Liver (tissue), 9 donors: ENCODE data around the gene CAMSAP1. TPM values are rescaled to one million over a fixed set of nuclear protein-coding genes. Genes with fewer than 3 reads are reported as not detected.

Experiments used
- DNase-seq: peaks from one replicate; pipeline ENCODE4 v3.0.0-alpha.2; 2017; ENCODE audit warnings: low spot score
- H3K27ac ChIP-seq, 2 donors: one replicate each; pipeline ENCODE4 v1.7.0; 2013; ENCODE audit warnings: inconsistent platforms in 2 of 2, low read length in 2 of 2, control low read depth in 1 of 2, low read depth in 1 of 2, mild to moderate bottlenecking in 1 of 2
- H3K27me3 ChIP-seq, 4 donors: one replicate each; pipeline versions ENCODE4 v1.6.1 to v1.7.0; 2013; ENCODE audit warnings: low read length in 3 of 4, inconsistent platforms in 1 of 4, mild to moderate bottlenecking in 1 of 4, moderate library complexity in 1 of 4; ENCODE audit not compliant: control insufficient read depth in 4 of 4, insufficient read depth in 4 of 4
- H3K36me3 ChIP-seq, 4 donors: one replicate each; pipeline versions ENCODE4 v1.6.1 to v1.7.0; 2013; ENCODE audit warnings: low read length in 3 of 4, mild to moderate bottlenecking in 3 of 4, low read depth in 1 of 4, moderate library complexity in 1 of 4; ENCODE audit not compliant: control insufficient read depth in 4 of 4, insufficient read depth in 3 of 4
- H3K4me1 ChIP-seq, 4 donors: one replicate each; pipeline versions ENCODE4 v1.6.1 to v1.7.0; 2013; ENCODE audit warnings: low read length in 3 of 4, mild to moderate bottlenecking in 3 of 4, moderate library complexity in 1 of 4; ENCODE audit not compliant: control insufficient read depth in 4 of 4, insufficient read depth in 4 of 4
- H3K4me3 ChIP-seq, 3 donors: one replicate each; pipeline versions ENCODE4 v1.6.1 to v1.7.0; 2013; ENCODE audit warnings: low read length in 3 of 3, control low read depth in 1 of 3, low read depth in 1 of 3, mild to moderate bottlenecking in 1 of 3
- H3K9ac ChIP-seq, 2 donors: one replicate each; pipeline ENCODE4 v1.7.0; 2013; ENCODE audit warnings: low read length in 2 of 2, mild to moderate bottlenecking in 2 of 2, moderate library complexity in 2 of 2, control low read depth in 1 of 2, low read depth in 1 of 2
- H3K9me3 ChIP-seq, 4 donors: one replicate each; pipeline versions ENCODE4 v1.6.1 to v1.7.0; 2013; ENCODE audit warnings: low read length in 3 of 4; ENCODE audit not compliant: control insufficient read depth in 4 of 4
- EGR1 ChIP-seq, 2 donors: IDR thresholded peaks; 2 replicates each; pipeline ENCODE4 v1.6.1; 2016 to 2018; ENCODE audit warnings: antibody characterized with exemption in 2 of 2, low read depth in 2 of 2
- FOXA1 ChIP-seq: IDR thresholded peaks from 2 replicates; pipeline ENCODE4 v1.6.1; 2016; ENCODE audit warnings: antibody characterized with exemption
- FOXA2 ChIP-seq: IDR thresholded peaks from 2 replicates; pipeline ENCODE4 v1.6.1; 2016; ENCODE audit warnings: antibody characterized with exemption
- GABPA ChIP-seq, 2 donors: IDR thresholded peaks in 1 of 2; conservative IDR thresholded peaks in 1 of 2; 2 replicates each; pipeline ENCODE4 v1.6.1; 2016; ENCODE audit warnings: antibody characterized with exemption in 2 of 2, mild to moderate bottlenecking in 1 of 2, moderate library complexity in 1 of 2
- HNF4A ChIP-seq, 2 donors: conservative IDR thresholded peaks; 2 replicates each; pipeline ENCODE4 v1.6.1; 2016; ENCODE audit warnings: antibody characterized with exemption in 2 of 2, mild to moderate bottlenecking in 2 of 2
- HNF4G ChIP-seq: IDR thresholded peaks from 2 replicates; pipeline ENCODE4 v1.6.1; 2016; ENCODE audit warnings: antibody characterized with exemption
- JUND ChIP-seq, 2 donors: IDR thresholded peaks; 2 replicates each; pipeline ENCODE4 v1.6.1; 2016; ENCODE audit warnings: antibody characterized with exemption in 2 of 2
- RAD21 ChIP-seq, 2 donors: IDR thresholded peaks; 2 replicates each; pipeline ENCODE4 v1.6.1; 2016; ENCODE audit warnings: antibody characterized with exemption in 2 of 2, mild to moderate bottlenecking in 2 of 2
- SP1 ChIP-seq: IDR thresholded peaks from 2 replicates; pipeline ENCODE4 v1.6.1; 2018; ENCODE audit warnings: antibody characterized with exemption, mild to moderate bottlenecking
- TAF1 ChIP-seq: conservative IDR thresholded peaks from 2 replicates; pipeline ENCODE4 v1.6.1; 2016; ENCODE audit warnings: antibody characterized with exemption, mild to moderate bottlenecking
- YY1 ChIP-seq: IDR thresholded peaks from 2 replicates; pipeline ENCODE4 v1.6.1; 2016; ENCODE audit warnings: antibody characterized with exemption, mild to moderate bottlenecking
- WGBS: extraction: QIAGEN DNeasy Blood & Tissue Kit; methylation state at CpG from one replicate; pipeline ENCODE4 v1.1.7; 2013; 5-methylcytosine and 5-hydroxymethylcytosine counted together
- polyA plus RNA-seq, 2 donors: library from polyadenylated mRNA; stranded (reverse) in 1 of 2; unstranded in 1 of 2; fragments of 200-250 nt in 1 of 2; fragments of >200 nt in 1 of 2; fragmentation: Nextera tagmentation in 1 of 2; extraction: Ambion mirVana in 1 of 2; gene quantifications; one replicate each; pipeline versions ENCODE4 v1.2.1 to v1.2.3, GENCODE V29; 2013 to 2015
- total RNA-seq, 2 donors: library from RNA; depleted of rRNA; stranded (reverse); fragments of >200 nt; gene quantifications; one replicate each; pipeline ENCODE4 v1.2.3, GENCODE V29; 2014
- TF ChIP-seq, protein P1 (sequence below): IDR thresholded peaks from 2 replicates; pipeline ENCODE4 v1.6.1; 2016; ENCODE audit warnings: antibody characterized with exemption
- TF ChIP-seq, protein P2 (sequence below): IDR thresholded peaks from 2 replicates; pipeline ENCODE4 v1.6.1; 2016; ENCODE audit warnings: antibody characterized with exemption
- donor health status: healthy.
- donor health status: healthy.
- donor health status: healthy.
- donor health status: healthy.
- donor health status: healthy.

CAMSAP1 gene
- total and polyA plus RNA-seq, 4 donors, result 0.97 to 6.4 (median 5.1) TPM

DNA sequence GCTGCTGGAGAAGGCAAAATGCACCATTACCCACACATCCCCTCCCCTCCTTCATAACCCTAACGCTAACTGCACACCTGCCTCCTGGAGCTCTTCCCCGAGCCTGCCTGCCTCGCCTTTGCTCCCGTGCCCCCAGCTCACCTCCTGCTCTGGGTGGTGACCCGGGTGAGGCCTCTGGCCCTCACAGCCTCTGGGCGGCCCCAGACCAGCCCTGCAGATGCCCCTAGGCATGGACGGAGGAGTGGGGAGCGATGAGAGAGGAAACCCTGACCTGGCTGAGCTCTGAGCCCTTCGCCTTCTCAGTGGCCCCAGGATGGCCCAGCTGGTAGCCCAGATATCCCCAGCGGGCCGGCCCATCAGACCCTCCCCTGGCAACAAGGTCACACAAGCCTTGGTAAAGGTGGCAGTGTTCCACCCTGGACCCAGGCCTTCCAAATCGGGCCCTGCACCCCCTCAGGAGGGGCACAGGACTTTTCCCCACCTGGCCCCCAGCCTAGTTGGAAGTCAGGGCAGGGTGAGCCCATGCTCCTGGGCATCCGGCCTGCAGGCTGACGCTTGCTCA is 14.5 kb upstream of the CAMSAP1 start:
- Histone ChIP-seq H3K4me1 (no peaks in the 10 kb centered on the region), H3K4me3 (no peak overlapping the region), H3K27ac (no peak overlapping the region), H3K27me3 (no peaks in the 10 kb centered on the region), H3K36me3 (peaks cover 0 to 4% (median under 1%) of the 10 kb centered on the region in 4 donors), H3K9me3 (peaks cover 9 to 13% (median 12%) of the 10 kb centered on the region in 4 donors), H3K9ac (no peak overlapping the region)
- DNase-seq, result no peak
- WGBS, result 88% methylated on average over 14 of the region's 14 CpGs
- TF ChIP-seq, protein P1, sequence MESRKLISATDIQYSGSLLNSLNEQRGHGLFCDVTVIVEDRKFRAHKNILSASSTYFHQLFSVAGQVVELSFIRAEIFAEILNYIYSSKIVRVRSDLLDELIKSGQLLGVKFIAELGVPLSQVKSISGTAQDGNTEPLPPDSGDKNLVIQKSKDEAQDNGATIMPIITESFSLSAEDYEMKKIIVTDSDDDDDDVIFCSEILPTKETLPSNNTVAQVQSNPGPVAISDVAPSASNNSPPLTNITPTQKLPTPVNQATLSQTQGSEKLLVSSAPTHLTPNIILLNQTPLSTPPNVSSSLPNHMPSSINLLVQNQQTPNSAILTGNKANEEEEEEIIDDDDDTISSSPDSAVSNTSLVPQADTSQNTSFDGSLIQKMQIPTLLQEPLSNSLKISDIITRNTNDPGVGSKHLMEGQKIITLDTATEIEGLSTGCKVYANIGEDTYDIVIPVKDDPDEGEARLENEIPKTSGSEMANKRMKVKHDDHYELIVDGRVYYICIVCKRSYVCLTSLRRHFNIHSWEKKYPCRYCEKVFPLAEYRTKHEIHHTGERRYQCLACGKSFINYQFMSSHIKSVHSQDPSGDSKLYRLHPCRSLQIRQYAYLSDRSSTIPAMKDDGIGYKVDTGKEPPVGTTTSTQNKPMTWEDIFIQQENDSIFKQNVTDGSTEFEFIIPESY, result no peak
- no peak for TF ChIP-seq SP1
- TF ChIP-seq, protein P2, sequence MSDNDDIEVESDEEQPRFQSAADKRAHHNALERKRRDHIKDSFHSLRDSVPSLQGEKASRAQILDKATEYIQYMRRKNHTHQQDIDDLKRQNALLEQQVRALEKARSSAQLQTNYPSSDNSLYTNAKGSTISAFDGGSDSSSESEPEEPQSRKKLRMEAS, result no peak
- TF ChIP-seq FOXA1, result no peak
- TF ChIP-seq TAF1, result no peak
- no peak for TF ChIP-seq RAD21 (IDR thresholded peaks at IDR 0.05)
- TF ChIP-seq YY1, result no peak
- TF ChIP-seq EGR1 (IDR thresholded peaks at IDR 0.05; ENCODE audit: low read depth in 2 of 2), result no peak
- no peak for TF ChIP-seq HNF4A (conservative IDR thresholded peaks at IDR 0.05)
- TF ChIP-seq GABPA (IDR thresholded peaks at IDR 0.05 in 1 of 2, conservative IDR thresholded peaks at IDR 0.05 in 1 of 2), result no peak
- TF ChIP-seq HNF4G, result no peak

DNA sequence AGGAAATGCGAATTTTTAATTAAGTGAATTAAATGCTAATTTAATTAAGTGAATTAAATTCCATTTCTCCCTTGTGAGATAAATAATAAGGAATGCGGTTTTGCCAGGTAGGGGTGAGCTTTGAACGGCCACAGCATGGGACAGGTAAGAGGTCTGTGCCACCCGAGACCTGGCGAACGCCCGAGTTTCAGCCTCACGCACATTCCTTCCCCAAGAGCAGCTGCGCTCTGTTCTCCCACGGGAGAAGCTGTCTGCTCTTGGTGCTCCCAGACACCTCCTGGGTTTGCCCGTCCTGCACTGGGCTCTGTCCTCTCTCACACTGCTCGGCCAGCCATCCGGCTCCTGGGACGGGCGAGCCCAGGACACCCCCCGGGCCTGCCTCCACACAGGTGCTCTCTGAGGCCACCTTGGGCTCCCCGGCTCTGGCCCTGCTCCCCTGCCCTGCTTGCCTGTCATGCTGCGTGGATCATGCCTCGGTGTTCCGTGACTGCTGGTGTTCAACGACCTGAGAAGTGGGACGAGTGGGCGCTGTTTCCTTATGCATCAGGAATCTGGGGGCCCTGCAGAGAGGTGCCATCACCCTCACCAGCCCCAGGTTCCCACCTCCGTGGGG is 13.7 kb upstream of the CAMSAP1 start:
- Histone ChIP-seq H3K36me3 (peaks cover 1 to 2% (median 1%) of the 10 kb centered on the region in 4 donors), H3K4me3 (no peak overlapping the region), H3K9me3 (peaks cover 11 to 17% (median 14%) of the 10 kb centered on the region in 4 donors), H3K4me1 (no peaks in the 10 kb centered on the region), H3K27me3 (no peaks in the 10 kb centered on the region), H3K9ac (no peak overlapping the region), H3K27ac (no peak overlapping the region)
- DNase-seq, result no peak
- TF ChIP-seq JUND (IDR thresholded peaks at IDR 0.05) (no peak), FOXA2 (no peak)
- 91% methylated on average over 24 of the region's 24 CpGs for WGBS

DNA sequence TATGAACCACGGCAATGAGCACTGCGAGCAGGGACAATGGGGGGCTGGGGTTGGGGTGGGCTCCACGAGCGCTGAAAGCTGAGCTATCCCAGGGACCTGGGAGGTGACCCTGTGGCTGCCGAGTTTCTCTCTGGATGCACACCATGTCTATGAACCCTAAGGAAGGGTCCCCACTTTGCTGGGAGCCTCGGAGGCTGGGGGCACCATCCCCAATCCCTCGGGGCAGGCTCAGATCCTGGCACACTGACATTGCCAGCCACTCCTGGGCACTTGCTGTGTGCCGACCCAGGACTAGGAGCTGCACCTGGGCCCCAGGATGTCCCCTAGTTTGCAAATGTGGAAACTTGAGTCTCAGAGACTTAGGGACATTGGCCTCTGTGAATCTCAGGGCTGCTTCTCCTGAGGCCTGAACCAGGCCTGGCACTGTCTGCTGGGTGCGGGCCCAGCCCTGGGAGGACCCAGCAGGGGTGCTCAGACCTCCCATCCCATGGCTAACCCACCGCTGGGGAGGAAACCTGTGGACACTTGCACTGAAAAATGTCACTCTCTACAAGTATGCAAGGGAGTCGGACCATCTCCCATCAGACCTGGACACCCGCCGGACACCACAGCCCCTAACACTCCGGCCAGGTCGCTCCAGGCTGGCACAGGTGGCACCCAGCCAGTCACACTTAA is 13.0 kb upstream of the CAMSAP1 start:
- TF ChIP-seq RAD21 (IDR thresholded peaks at IDR 0.05) (no peak), SP1 (no peak)

More for the DNA sequence above, 13.0 kb upstream of the CAMSAP1 start:
- H3K9me3 ChIP-seq, result peaks cover 16 to 24% (median 17%) of the 10 kb centered on the region in 4 donors
- no peaks in the 10 kb centered on the region for H3K4me1 ChIP-seq
- H3K36me3 ChIP-seq, result peaks cover 2 to 8% (median 7%) of the 10 kb centered on the region in 4 donors
- H3K9ac ChIP-seq, result no peak overlapping the region
- H3K27ac ChIP-seq, result no peak overlapping the region
- H3K27me3 ChIP-seq, result no peaks in the 10 kb centered on the region
- 93% methylated on average over 15 of the region's 15 CpGs for WGBS
- no peak overlapping the region for H3K4me3 ChIP-seq
- no peak for DNase-seq
